Gastrocnemius medialis (tissue), 4 donors: Measurements from ENCODE around the gene NUBPL.

ENCODE experiments used
- CTCF ChIP-seq, 5 experiments: fragments of 450-650 bp in 3 of 5; fragments of 200-600 bp in 2 of 5; sonication (generic) in 2 of 5; IDR thresholded peaks in 4 of 5; conservative IDR thresholded peaks in 1 of 5; 1 replicate in 4 of 5; 2 replicates in 1 of 5; pipeline ENCODE4 v1.5.1; 2016 to 2019; ENCODE audit warnings: antibody characterized with exemption in 5 of 5, mild to moderate bottlenecking in 3 of 5, moderate library complexity in 3 of 5
- POLR2A ChIP-seq, 2 donors: fragments of 450-650 bp; IDR thresholded peaks; one replicate each; pipeline ENCODE4 v1.6.1; 2017; ENCODE audit warnings: antibody characterized with exemption in 2 of 2, mild to moderate bottlenecking in 2 of 2, moderate library complexity in 2 of 2

GRCh38 chr14:31530136-31530535 is 31.1 kb upstream of the NUBPL start:
- TF ChIP-seq CTCF (IDR thresholded peaks at IDR 0.05 in 4 of 5, conservative IDR thresholded peaks at IDR 0.05 in 1 of 5) (no peak), POLR2A (IDR thresholded peaks at IDR 0.05) (no peak)
